Urothelium cell line (cell line): ENCODE results near the gene DENND1C.
A peak's percentile ranks its signal among the peaks of the same experiment; 100 is the strongest.

Source experiments
- DNase-seq: peaks from one replicate; pipeline ENCODE4 v3.0.0; 2011; ENCODE audit warnings: low spot score, mixed read lengths
- FAIRE-seq: peaks from 2 replicates; lab custom pipeline; 2011; peaks lifted over from hg19 to GRCh38; lab: Jason Lieb, UNC

The DENND1C gene

DNA sequence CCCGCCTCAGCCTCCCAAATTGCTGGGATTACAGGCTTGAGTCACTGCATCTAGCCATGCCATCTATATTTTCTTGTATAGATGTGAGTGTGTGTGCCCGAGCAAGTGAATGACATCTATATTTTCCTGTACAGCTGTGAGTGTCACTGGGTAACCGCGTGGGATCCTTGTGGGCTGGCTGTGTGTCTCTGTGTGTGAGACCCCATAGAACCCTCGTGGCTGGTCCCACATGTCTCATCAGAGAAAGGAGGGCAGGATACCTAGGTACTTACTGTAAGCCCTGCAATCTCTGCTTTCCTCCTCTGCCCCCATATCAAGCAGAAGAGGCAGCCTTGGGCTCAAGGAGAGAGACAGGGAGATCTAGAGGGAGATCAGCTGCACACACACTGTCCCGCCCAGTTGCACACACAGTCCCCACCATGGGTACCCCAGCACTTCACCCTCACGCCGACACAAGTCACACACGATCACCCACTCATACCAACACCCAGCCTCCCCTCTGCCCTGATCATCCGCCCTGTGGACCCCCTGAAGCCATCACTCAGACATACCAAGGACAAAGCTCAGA, 655 bp downstream of the DENND1C start:
- DNase-seq (no peak), FAIRE-seq (no peak)

GRCh38 chr19:6479836-6480398, 1.7 kb downstream of the DENND1C start:
- DNase-seq (no peak), FAIRE-seq (no peak)

DNA sequence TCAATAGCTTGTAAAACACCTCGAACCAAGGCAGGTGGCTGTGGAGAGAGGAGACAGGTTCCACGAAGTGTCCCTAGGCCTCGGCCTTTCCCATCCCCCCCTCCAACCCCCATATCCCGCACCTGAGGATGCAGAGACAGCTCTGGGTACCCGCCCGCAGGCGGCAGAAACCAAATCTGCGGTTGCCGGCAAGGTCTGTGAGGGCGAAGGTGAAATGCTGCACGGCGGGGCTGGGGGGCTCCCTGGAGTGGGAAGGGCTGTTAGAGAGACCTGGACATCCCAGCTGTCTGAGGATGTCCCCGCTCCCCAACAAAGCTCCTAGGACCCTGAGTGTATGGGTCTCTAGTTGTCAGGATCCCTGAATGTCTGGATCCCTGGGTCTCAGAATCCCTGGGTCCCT, 2.8 kb downstream of the DENND1C start:
- FAIRE-seq (no peak), DNase-seq (no peak)

DNA sequence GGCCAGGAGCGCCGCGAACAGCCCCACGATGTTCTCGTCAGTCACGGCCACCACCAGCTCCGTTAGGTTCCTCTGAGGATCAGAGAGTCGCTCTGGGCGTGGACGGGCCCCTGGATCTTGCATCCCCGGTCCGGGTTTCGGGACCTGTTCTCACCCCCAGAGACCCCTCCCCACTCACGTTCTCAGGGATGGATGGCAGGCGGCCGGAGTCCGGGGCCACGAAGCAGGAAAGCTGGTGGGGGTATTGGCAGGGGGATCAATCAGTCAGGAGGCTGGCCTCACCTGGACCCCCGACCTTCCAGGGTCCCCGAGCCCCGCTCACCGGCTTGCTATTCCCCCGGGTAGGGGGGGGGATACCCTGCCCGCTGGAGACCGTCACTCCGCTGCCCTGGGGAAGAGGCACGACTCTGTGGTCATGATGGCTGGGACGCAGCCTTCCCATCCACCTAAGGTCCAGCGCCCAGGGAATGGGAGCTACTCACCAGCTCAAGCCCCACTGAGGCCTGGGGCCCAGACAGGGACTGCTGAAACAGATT, 4.6 kb downstream of the DENND1C start:
- DNase-seq (no peak), FAIRE-seq (no peak)

DNA sequence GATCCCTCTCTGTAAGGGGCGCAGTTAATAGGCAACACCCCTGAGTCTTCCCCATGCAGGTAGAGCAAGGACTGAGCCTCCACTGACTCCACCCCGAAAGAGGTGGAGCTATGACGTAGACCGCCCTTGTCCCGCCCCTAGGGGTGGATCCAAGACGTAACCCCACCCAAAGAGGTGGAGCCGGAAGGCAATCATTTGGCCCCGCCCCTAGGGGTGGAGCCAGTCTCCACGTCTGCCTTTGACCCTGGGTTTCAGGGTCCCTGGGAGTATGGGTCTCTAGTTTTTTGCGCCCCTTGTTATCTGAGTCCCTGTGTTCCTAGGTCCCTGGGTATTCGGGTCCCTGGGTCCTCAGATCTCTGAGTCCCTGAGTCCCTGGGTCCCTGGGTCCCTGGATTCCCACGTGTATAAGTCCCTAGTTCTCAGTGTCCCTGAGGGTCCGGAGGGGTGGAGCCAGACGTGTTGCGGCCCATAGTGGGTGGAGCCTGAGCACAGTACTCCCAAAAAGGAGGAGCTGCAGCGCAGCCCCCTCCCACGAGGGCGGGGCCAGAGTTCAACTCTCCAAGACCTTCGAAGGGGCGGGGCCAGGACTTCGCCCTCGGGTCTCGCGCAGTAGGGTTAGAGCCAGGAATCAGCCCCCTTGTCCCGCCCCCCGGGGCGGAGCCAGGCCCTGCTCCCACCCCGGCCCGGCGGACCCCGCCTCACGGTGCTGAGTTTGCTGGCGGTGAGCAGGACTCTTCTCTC, 5.3 kb downstream of the DENND1C start:
- peak; percentile 27 for DNase-seq
- no peak for FAIRE-seq

GRCh38 chr19:6475321-6476108, 6.1 kb downstream of the DENND1C start:
- DNase-seq (no peak), FAIRE-seq (no peak)

- no peak for FAIRE-seq
- DNase-seq, result no peak
Observed at GRCh38 chr19:6473647-6474046, 7.9 kb downstream of the DENND1C start.

DNA sequence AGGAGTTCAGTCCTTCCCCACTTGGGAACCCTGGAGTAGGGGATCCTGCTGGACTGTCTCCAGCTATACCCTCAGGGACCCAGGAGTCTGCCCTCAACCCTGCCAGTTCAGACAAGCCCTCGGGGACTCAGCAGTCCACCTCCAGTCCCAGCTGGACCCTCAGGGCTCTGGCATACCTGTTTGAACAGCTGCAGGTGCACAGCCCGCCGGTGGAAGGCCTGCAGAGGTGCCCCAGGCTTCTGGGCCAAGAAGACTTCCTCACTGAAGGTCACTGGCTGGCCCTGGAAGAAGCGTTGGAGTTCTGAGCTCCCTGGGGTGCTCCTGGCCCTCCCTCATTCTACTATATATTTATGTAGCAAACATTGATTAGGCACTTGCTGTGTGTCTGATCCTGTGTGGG, 8.9 kb downstream of the DENND1C start:
- DNase-seq (no peak), FAIRE-seq (no peak)

GRCh38 chr19:6471076-6471475, 10.5 kb downstream of the DENND1C start:
- DNase-seq (no peak), FAIRE-seq (no peak)

- FAIRE-seq, result no peak
- DNase-seq, result no peak
Observed at GRCh38 chr19:6470173-6470572, 11.4 kb downstream of the DENND1C start.

DNA sequence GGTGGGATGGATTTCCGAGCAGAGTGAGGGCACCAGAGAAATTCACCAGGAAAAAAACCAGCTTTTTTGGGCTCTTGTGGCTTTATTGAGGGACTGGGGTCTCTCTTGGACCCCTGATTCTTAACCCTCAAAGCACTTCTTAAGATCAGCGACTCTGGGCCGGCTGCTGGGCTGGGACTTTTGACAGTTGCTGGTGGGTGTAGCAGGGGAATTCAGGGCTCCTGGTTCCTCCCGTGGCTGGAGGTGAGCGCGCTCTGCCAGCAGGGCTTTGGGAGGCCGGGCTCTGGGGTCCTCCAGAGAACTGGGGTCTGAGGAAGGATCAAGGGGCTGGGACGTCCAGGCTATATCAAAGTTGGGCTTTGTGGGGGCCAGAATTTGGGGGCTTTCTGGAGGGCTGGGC, 14.2 kb downstream of the DENND1C start:
- FAIRE-seq (no peak), DNase-seq (no peak)

DNA sequence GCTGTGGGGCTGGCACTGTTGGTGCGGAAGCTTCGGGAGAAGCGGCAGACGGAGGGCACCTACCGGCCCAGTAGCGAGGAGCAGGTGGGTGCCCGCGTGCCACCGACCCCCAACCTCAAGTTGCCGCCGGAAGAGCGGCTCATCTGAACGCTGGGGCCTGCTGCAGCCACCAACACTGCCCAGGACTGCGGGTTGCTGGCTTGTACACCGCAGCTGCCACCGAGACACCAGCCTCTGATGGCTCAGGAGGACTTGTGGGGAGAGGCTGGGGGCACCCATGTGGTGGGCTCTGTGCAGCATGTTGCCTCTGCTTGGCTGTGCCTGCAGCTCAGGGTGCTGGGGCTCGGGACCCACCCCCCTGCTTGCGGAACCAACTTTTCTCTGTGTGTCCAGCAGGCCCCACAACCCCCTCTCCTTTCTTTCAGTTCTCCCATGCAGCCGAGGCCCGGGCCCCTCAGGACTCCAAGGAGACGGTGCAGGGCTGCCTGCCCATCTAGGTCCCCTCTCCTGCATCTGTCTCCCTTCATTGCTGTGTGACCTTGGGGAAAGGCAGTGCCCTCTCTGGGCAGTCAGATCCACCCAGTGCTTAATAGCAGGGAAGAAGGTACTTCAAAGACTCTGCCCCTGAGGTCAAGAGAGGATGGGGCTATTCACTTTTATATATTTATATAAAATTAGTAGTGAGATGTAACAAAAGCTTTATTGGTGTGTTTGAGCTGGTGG, 14.9 kb downstream of the DENND1C start:
- FAIRE-seq (no peak), DNase-seq (no peak)

- DNase-seq, result no peak
- no peak for FAIRE-seq
Observed at GRCh38 chr19:6465663-6466062, 15.9 kb downstream of the DENND1C start.

- DNase-seq (no peak), FAIRE-seq (no peak)
Observed at GRCh38 chr19:6465006-6465405, 16.6 kb downstream of the DENND1C start.

- FAIRE-seq, result no peak
Observed at GRCh38 chr19:6464070-6464873, 17.3 kb downstream of the DENND1C start, which contains the start of gene CRB3. CRB3 (plus strand) TSS chr19:6464271; CDS start chr19:6464702, 431 bp downstream.

DNA sequence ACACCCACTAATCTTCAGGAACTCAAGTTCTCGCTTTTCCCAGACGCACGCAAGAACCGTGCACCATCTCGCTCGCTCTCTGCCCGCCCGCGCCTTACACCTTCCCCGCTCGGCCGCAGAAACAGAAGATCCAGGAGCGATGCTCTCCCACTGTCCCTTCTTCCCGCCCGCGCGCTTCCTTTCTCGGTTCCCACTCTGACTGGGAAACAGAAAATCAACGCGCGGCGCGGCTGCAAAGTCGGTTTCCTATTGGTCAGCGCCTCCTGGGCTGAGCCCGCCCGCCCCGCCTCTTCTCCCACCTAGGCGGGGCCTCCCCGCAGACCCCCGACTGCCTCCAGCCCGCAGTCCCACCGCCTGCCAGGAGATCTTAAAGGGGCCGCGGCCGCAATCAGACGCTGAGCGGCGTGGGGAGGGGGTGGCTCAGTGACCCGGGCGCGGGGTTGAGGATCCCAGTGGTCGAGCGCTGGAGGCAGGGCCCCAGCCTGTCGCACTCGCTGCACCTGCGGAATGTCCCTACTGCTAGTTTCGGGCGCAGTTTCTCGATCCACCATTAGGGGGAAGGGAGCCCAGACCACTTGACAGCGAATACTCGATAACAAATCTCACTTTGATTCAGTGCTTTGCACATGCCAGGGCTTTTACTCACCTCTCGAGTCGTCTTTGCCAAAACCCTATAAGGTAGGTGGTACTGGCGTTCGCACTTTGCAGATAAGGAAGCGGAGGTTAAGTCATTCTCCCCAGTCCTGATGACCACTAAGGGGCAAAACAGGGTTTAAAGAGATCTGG, 21.3 kb downstream of the DENND1C start:
- DNase-seq (peak; percentile 94), FAIRE-seq (no peak)

More at GRCh38 chr19:6464070-6464873, 17.3 kb downstream of the DENND1C start, which contains the start of gene CRB3:
- DNase-seq, result no peak

- FAIRE-seq (peak; percentile 9), DNase-seq (peak; percentile 79)
Observed at GRCh38 chr19:6459262-6460098, 22.1 kb downstream of the DENND1C start, which contains the start of gene SLC25A23. SLC25A23 (minus strand) TSS chr19:6459792; CDS start chr19:6459628, 164 bp downstream.
